Measurements from ENCODE around the gene FGFR2.

The FGFR2 gene

DNA sequence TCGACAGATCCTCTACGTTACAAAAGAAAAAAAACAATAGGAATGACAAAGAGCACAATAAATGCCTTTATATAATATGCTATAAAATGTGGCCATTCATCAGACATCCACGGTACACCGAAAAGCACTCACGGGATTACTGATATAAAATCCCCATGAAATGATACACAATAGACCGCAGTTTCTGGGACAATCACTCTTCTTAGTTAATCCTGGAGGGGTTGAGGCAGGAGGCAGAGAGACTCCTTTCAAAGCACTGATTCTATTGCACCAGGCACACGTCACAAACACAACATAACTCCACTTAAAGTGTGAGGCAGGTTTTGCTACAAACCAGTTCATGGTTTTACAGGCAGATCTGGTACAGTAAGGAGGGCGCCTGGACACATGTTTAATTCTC is 113.8 kb downstream of the FGFR2 start:
- DNase-seq = no peak

DNA sequence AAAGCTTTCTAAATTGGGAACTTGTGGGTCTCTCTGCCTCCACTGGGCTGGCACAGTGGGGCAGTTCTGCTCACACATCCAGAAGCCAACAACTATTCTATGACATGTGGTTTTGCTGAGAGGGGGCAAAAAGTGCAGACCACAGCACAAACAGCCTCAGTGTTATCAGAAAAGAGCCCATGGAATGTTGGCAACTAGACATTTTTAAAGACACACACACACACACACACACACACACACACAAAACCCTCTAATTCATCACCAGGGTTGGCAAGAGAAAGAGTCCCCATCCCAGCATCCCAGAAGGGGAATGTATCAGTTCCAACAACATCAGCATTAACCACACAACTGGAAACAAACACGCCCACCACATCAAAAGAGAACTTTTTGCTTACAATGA is 117.1 kb downstream of the FGFR2 start:
- no peak for DNase-seq

DNA sequence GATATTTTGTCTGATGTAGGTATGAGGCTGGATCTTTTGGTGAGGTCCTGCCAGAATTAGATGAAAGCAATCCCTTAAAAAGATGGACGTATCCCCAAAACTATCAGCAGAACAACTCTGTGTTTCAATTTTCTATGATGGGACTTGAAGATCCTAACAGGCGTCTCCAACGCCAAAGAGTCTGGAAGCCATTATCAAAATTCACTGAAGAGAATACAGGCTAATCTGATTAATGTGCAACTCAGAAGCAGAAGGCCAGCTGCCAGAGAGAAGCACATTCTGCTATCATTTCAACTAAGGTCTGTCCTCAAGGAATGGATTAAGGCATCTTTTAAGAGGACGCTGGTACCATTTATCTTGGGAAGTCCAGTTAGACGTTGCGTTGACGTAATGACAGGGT is 119.7 kb downstream of the FGFR2 start:
- DNase-seq = no peak

DNA sequence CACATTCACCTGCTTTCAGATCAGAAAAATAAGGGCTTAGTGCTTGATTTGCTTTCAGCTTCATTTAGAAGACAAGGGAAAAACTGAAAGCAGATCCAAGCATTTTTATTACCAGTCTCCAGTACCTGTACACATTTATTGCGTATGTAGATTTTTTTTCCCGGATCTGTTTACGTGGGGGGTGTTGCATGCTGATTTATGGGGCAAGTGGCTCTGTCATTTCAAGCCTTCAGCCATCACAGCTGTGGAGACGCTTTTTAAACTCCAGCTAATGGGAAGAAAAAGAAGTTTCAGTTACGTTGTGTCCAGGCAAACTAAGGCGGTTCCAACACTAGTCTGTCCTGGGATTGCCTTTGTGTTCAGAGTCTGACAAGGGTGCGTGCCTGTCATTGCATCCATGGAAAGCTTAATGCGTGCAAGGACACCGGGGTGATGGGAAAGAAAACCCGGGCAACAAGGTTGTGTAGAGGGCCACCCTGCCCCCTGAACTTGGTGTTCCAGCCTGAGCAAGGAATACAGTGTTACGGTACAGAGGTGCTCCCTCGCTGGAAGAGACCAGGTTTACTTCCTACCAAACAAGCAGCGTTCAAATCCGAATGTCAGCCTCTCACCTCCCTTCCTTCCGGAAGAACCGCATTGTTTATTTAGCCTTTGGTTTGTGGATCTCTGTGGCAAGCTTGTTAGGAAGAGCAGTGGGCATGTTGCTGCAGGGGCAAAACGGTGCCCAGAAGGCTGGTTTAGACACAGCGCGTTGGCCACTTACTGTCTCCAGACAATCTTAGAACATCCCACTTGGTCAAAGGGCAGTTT is 128.2 kb downstream of the FGFR2 start:
- DNase-seq = no peak

DNA sequence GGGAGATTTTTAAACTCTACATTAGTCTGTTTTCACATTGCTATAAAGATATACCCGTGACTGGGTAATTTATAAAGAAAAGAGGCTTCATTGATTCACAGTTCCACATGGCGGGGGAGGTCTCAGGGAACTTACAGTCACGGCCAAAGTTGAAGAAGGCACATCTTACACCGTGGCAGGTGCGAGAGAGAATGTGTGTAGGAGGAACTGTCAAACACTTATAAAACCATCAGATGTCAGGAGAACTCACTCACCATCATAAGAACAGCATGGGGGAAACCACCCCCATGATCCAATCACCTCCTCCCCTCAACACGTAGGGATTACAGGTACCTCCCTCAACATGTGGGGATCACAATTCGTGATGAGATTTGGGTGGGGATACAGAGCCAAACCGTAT is 129.5 kb downstream of the FGFR2 start:
- no peak for DNase-seq

DNA sequence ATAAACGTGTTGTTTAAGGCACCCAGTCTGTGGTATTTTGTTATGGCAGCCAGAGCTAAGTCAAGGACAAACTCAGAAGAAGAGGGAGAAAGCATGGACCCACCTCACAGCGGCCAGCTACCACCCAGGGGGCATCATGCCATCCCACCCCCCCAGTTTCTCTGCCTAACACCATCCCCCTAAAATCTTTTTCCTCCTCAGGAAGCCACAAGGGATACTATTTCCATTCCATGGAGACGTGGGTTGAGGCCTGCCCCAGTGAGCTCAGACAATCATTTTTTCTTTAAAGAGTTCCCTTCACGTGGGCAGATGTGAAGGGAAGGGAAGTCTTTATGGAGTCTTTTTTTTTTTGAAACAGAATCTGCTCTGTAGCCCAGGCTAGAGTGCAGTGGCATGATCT is 131.8 kb downstream of the FGFR2 start:
- no peak for DNase-seq

DNA sequence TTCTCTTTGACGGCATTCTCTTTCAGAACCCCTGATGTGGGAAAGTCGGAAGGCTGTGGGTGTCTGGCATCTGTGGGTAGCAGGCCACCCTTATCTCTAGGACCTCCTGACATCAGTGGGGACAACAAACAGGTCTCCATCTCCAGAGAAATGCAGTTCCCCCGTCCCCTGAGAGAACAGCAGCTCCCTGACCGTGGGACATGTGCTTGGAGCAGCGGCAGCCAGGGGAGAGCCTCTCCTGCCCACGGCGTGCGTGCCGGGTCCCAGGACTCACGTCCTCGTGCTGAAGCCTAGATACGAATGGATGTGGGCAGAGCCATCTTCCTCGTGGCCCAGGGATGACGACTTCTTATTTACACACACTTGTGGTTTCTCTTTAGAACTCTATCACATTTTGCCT is 133.0 kb downstream of the FGFR2 start:
- no peak for DNase-seq

DNA sequence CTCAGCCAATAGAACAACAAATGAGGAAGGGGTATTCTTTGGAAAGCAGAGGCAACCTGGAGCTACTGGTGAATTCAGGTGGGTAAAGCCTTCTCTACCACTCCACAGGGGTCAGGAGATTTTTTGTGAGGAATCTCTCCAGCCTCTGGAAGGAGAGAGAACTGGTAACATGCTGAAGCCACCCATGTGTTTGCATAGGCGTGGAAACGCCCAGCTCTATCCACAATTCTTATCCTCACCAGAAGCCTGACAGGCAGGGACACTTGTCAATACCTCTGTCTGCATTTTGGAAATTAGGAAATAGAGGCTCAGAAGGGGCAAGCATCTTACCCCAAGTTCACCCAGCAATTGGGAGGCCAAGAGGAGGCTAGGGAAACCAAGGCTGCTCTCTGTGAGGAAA is 133.7 kb downstream of the FGFR2 start:
- DNase-seq = no peak

DNA sequence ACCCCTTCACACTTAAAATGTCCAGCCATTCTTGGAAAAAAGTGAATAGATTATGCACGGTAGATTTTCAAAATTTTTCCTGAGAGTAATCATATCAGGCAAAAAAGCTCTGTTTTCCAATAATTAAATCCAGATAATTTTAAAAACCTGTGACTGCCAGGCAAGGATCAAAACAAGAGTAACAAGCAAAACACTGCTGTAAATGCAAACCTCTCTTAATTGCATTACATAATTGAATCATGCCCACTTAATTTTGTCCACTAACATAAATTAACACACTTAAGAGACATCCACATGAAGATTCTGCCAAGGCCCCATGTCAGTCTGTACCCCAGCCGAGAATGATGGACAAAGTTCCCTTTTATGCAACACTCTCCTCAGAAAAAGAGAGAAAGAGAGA is 135.3 kb downstream of the FGFR2 start:
- no peak for DNase-seq

DNA sequence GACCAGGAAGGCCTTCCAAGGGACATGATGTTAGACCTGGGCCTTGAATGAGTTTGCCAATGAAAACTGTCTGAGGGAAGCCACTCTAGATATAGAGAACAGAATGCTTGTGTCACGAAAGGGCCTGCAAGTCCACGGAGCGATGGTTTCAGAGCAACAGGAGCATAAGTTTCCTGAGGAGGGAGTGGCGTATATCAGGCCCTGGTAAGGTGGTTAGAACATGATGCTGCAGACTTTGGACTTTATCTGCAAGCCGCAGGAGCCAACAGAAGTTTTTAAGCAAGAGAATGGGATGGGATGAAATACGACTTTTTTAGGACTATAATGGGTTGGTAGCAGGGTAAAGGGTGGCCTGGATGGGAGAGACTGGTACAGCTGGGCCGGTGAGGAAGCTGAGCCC is 136.0 kb downstream of the FGFR2 start:
- DNase-seq = no peak

DNA sequence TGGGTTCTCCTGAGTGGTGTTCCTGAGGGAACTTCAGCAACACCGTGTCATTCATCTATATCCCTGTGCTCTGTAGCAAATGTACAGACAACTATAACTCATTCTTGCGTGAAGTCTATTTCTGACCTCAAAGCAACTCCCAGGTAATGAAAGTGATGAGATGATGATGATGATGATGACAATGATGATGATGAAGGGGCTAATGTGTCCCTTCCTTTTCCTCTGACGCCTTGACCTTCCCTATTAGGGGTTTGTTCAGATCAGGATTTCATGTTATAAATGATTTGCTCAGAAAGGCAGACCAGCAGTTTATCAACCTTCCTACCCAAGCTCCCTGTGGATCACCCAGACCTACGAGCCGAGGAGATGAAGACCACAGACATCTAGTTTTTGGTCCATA is 136.9 kb downstream of the FGFR2 start:
- no peak for DNase-seq

DNA sequence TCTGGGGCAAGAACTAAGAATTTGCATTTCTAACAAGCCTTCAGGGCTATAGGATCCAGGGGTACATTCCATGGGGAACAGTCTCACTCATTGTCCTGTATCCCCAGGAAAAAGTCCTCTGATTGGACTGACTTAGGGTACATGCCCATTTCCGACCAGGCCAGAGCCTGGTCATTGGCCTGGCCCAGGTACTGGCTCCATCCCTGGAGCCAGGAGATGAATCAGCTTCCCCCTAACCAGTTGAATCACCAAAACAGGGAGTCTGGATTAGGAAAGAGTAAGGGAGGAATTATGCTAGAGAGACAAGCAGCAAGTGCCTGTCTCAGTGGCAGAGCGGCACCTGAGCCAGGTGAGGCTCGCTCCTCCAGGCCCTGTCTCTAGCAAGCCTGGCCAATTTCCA is 137.5 kb downstream of the FGFR2 start:
- peak; percentile 14 for DNase-seq

DNA sequence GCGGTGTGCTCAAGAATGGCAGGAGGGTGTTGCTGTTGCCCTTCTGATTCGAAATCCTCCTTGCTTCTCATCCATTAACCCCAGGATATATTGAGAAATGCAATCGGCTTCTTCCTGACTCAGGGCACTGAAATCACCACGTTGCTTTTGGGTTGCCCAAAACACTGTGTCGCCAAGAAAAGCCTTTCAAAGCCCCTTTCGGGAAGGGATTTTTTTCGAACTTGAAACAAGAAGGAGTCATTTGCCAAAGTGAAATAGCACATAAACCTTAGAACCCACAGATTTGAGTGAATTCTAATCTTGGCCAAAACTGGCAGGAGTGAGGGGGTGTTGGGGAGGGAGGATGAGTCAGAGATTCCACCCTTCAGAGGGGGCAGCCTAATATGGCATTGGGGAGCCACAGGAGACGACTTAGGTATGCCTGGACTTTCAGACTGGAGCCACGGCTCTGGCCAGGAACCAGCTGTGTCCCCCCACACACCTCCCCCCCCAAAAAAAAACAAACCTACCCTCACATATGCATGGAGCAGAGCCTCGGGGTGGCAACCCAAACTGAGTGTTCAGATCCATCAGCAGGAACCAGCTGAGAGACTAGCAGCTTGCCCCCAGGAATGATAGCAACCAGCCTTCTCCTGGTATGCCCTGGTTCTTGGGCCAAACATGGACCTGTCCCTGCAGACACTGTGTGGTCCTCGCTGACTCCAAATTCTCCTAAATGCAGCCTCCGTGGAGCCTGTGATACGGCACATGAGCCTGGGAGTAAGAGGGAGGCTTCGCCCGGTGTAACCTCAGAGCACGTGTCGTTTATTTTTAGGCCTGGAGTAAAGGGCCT is 138.4 kb downstream of the FGFR2 start:
- DNase-seq = peak; percentile 42

DNA sequence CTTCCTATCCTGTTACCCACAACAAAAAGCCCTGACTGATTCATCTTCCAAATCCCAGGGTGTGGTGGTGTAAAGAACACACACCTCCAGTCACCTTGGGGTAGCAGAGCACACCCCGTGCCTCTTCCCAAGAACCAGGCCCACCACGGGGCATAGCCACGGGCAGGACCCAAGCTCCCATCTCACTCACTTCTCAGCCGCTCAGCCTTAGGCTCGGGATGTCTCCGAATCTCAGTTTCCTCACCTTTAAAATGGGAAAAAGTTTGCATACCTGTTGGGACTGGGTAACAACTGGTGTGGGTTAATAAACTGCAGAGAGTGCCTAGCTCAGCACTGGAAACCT is 139.0 kb downstream of the FGFR2 start:
- DNase-seq = no peak

DNA sequence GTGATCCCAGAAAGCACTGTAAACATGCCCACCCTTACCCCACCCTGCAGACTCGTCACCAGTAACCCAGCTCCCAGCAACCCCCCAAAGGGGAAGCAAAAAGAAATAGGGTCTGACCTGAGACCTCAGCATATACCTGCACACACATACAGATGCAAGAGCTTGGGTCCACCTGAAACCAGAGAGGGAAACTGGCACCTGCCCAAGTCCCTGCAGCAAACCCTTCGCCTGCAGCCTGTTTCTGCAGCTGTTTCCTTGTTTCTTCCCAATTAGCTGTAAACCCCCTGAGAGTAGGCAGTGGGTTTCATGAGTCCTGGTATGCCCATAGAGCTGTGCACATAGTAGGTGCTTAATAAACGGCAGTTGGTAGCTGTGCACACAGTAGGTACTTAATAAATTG is 140.5 kb downstream of the FGFR2 start:
- DNase-seq = no peak

DNA sequence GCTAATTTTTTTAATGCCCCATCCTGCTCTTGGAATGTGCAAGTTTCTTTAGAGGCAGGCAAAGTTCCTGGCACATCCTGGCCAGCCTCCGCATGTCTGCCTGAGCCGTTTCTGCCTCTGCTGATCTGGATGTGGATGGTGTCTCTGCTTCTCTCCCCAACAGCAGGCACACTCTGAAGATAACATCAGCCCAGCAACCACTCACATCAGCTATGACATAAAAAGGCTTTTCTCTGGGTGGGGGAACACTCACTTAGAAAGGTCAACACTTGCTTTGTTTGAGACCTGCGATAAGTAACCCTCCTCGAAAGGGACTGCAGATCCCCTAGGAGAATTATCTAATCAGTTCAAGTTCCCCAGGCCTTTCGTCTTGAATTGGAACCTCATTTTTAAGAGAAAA is 142.9 kb downstream of the FGFR2 start:
- DNase-seq = no peak

DNA sequence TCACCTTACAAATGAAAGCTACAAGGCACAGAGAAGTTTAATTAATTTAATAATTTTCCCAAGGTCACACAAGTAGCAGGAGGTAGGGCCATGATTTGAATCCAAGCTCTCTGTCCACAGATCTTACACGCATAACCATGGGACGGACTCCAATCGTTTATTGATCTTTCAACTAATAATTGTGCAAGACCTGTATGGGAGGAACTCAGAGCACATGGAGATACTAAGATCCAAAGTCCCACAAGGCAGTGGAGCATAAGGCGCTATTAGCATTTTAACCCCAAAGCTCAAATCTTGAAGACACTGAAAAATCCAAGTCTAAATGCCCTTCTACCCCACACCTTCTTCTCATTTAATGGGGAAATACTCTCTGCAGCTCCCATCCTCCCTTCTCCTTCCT is 143.5 kb downstream of the FGFR2 start:
- DNase-seq = no peak

DNA sequence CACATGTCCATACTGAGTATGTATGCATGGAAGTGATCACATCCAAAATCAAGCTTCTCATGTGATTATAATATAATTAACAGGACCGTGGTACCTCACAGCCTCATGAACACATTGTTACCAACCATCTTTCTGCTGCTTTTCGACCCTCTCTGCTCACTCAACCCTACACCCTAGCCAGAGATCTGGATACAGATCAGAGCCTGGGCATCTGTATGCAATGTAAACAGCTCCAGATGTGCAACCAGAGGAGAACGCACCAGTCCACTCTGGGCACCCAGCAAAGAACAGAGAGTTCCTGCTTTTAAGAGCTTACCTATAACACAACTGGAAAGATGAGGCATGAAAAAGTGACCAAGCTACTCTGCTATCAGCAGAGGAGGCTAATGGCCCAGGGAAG is 145.1 kb downstream of the FGFR2 start:
- no peak for DNase-seq

DNA sequence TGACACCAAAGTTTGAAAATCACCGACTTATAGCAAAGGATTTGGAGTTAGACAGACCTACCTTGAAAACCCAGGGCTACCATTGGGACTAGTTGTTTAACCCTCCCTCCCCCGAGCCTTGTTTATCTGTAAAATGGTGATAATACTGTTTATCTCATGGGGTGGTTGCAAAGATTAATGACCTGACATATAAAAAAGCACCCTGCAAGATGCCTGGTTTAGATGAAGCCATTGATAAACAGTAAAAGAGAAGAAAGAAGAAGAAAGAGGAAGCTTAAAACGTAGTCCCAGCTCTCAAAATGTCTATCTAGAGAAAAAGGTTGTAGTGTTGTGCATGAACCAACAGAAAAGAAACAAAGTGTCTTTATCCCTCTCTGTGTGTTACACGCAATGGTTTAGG is 145.7 kb downstream of the FGFR2 start:
- DNase-seq = no peak

DNA sequence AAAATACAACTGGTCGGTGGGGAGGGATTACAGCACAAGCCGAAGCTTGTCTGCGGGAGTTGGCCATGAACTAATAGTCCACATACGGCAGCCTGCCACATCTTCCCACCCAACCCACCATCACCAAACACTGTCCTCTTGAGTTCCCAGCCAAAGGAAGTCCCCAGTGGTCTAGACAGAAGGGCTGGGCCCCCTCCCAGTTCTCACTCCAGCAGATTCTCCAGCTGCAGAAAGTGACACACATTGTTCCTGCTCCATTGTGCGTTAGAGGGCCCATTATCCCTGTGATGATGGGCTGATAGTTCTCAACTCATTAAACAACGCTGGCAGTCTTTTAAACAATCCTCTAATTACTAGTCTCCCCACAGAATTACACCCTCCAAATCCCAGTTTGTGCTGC is 148.0 kb downstream of the FGFR2 start:
- DNase-seq = no peak

DNA sequence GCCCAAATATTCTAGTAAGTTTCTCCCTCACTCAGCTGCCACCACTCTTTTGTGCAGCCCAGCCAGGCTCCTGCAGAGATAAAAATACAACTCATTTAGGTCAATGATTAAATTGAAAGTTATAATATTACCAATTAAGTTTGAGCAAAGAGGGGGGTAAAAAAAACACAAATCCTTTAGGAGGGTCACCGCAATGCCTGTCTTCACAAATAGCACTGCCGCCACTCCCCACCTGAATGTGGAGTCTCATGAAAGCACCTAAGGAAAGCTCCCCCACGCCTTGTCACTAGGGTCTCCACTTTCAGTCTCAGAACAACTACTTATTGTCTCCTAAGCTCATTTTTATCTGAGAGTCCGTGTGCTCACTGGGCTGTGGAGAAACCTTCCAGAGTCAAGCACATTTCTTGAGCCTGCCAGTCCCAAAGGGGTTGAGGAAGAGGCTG is 148.7 kb downstream of the FGFR2 start:
- DNase-seq = no peak

DNA sequence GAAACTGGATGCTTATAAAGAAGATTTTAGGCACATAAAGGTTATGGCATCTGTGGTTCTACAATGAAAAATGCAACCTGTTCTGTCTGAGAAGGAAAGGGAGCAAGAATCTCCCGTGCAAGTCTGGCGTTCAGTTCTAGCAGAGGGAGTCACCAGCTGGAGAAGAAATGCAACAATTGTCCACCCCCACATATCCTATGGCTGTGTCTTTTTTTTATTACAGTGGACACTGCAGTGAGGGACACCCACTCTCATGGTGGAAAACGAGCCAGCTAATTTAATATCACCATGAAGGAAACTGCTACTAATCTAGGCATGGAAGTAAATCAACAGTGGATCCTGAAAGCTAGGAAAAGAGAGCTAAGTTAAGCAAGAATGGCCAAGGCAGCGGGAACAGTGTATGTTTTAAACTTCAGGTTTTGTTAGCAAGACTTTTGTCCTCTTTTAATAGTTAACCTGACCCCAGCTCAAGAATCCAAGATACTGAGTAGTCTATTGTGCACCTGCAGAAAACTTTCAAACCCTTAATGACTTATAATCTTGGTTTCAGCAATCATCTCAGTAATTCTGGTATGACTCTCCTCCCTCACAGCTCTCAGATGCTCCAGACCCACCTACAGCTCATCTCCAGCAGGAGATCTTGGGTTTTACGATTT is 149.3 kb downstream of the FGFR2 start:
- DNase-seq = no peak

DNA sequence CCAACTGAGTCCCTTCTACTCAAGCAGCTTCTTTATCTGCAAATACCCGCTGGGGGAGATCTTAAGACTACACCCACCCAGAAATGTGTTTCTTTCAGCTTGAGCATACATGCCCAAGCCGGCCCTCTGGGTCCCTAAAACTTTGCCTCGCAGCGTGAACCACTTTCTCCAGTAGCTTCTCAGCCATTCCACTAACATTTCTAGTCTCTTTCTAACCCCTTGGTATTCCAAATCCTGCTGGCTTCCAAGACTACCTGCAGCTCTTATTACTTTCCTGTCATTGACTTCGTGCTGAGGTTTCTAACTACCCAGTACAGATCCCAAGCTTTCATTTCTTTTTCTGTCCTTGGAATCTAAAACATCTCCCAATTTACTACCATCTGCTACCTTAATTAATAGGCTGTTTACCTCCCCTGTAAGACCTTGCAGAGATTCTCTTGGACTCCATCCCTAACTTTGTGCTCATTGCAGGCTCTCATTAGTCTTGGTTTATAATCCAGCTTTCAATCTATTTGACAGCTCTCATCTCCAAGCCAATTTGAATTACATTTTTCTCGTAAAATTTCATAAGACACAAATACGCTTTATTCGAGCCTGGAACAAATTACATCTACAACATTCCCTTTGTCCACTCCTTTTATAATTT is 153.6 kb downstream of the FGFR2 start:
- DNase-seq = no peak

Measured in NCI-H226 (cell line).